HepG2 (cell line): ENCODE measurements around the gene CDKN2C. TPM values are rescaled to one million over a fixed set of nuclear protein-coding genes. Genes with fewer than 3 reads are reported as not detected.
A peak's percentile ranks its signal among the peaks of the same experiment; 100 is the strongest.

Source experiments
- ATAC-seq: fragments of 200-7000 bp; cut with Tn5 transposase; 3 replicates; pipeline ENCODE4 v1.9.1; 2020; ENCODE audit warnings: mild to moderate bottlenecking, moderate library complexity
- BruUV-seq: library from RNA; stranded (reverse); fragments of 400-500 nt; replicated peaks from 2 replicates; lab custom pipeline; 2021; lab: Mats Ljungman, UMichigan
- CTCF ChIA-PET: fragments of 300-600 bp; formaldehyde crosslinking; extraction: SDS; loops from one replicate; lab custom pipeline; 2021; ENCODE audit warnings: low total read pairs, inconsistent platforms, low intra/inter-chr PET ratio; lab: Yijun Ruan, JAX
- POLR2A ChIA-PET: fragments of 350-600 bp; sonication (Branson Sonifier 250); formaldehyde crosslinking; loops from one replicate; lab custom pipeline; 2020; ENCODE audit warnings: antibody characterized with exemption, inconsistent platforms; lab: Yijun Ruan, JAX
- DNase-seq: peaks from one replicate; pipeline ENCODE4 v3.0.0-alpha.2; 2015; ENCODE audit warnings: low spot score
- FAIRE-seq: peaks from 3 replicates; lab custom pipeline; 2011; peaks lifted over from hg19 to GRCh38; lab: Jason Lieb, UNC
- H2AFZ ChIP-seq: one replicate; pipeline ENCODE4 v1.6.1; 2011; ENCODE audit warnings: low read length, inconsistent platforms
- H3K27ac ChIP-seq: fragments of 300-600 bp; 3 replicates; pipeline ENCODE4 v1.8.0; 2011; ENCODE audit warnings: mixed run types, mild to moderate bottlenecking, mixed read lengths, low read length, inconsistent platforms; ENCODE audit not compliant: insufficient read depth; ENCODE audit errors: extremely low read length
- H3K27me3 ChIP-seq, 2 experiments: fragments of 200-600 bp in 1 of 2; 2 replicates in 1 of 2; 3 replicates in 1 of 2; pipeline versions ENCODE4 v1.6.0 to v1.8.0; 2011; ENCODE audit warnings: low read length in 2 of 2, mild to moderate bottlenecking in 2 of 2, moderate library complexity in 2 of 2, inconsistent platforms in 1 of 2; ENCODE audit not compliant: insufficient read depth in 2 of 2, control insufficient read depth in 1 of 2
- H3K36me3 ChIP-seq, 2 experiments: fragments of 200-600 bp in 1 of 2; replicated peaks in 1 of 2; 2 replicates in 1 of 2; 3 replicates in 1 of 2; pipeline versions ENCODE4 v1.5.1 to v1.8.0; 2011; ENCODE audit warnings: low read length in 2 of 2, inconsistent platforms in 1 of 2; ENCODE audit not compliant: insufficient read depth in 2 of 2, control insufficient read depth in 1 of 2
- H3K4me1 ChIP-seq: 2 replicates; pipeline ENCODE4 v1.5.1; 2012; ENCODE audit warnings: low read length, inconsistent platforms; ENCODE audit not compliant: insufficient read depth
- H3K4me2 ChIP-seq: 2 replicates; pipeline ENCODE4 v1.6.0; 2011; ENCODE audit warnings: low read depth, low read length, inconsistent platforms
- H3K4me3 ChIP-seq, 3 experiments: fragments of 200-600 bp in 1 of 3; sonication (generic), shearing (Covaris generic) in 1 of 3; replicated peaks in 1 of 3; 2 replicates each; pipeline ENCODE4 v1.5.1; 2011 to 2016; ENCODE audit warnings: low read length in 3 of 3, inconsistent platforms in 2 of 3, low read depth in 2 of 3, mild to moderate bottlenecking in 2 of 3, control low read depth in 1 of 3, mixed read lengths in 1 of 3; ENCODE audit not compliant: insufficient read depth in 1 of 3
- H3K79me2 ChIP-seq: one replicate; pipeline ENCODE4 v1.6.1; 2011; ENCODE audit warnings: low read length, inconsistent platforms; ENCODE audit not compliant: insufficient read depth
- H3K9ac ChIP-seq: 2 replicates; pipeline ENCODE4 v1.6.0; 2011; ENCODE audit warnings: mild to moderate bottlenecking, low read depth, low read length, inconsistent platforms; ENCODE audit not compliant: insufficient read depth
- H3K9me3 ChIP-seq: 2 replicates; pipeline ENCODE4 v1.5.1; 2012; ENCODE audit warnings: mild to moderate bottlenecking, low read length
- H4K20me1 ChIP-seq: 2 replicates; pipeline ENCODE4 v1.6.0; 2011; ENCODE audit warnings: inconsistent platforms, mild to moderate bottlenecking, low read length, moderate library complexity; ENCODE audit not compliant: insufficient read depth
- ATF6 ChIP-seq: sonication (generic); formaldehyde crosslinking; conservative IDR thresholded peaks from 2 replicates; pipeline ENCODE4 v1.4.0; 2020; ENCODE audit warnings: missing genetic modification reagents
- ATF7-NPFF ChIP-seq: sonication (generic); formaldehyde crosslinking; IDR thresholded peaks from 2 replicates; pipeline ENCODE4 v1.8.1; 2023; ENCODE audit warnings: mild to moderate bottlenecking, low read depth, missing genetic modification reagents, moderate library complexity
- BHLHE40 ChIP-seq: IDR thresholded peaks from 2 replicates; pipeline ENCODE4 v1.6.1; 2011; ENCODE audit warnings: low read length, improper control_type of control experiment
- CREB1 ChIP-seq, 2 experiments: fragments of 450-650 bp in 1 of 2; IDR thresholded peaks; 2 replicates each; pipeline ENCODE4 v1.6.1; 2016 to 2017; ENCODE audit warnings: control low read depth in 1 of 2, mild to moderate bottlenecking in 1 of 2, missing compliant biosample characterization in 1 of 2, missing genetic modification characterization in 1 of 2
- ELF1 ChIP-seq: sonication (generic); formaldehyde crosslinking; IDR thresholded peaks from 2 replicates; pipeline ENCODE4 v1.4.0; 2020; ENCODE audit warnings: missing genetic modification reagents
- HMG20B ChIP-seq: conservative IDR thresholded peaks from 2 replicates; pipeline ENCODE4 v1.6.1; 2016; ENCODE audit warnings: missing genetic modification reagents, missing compliant biosample characterization
- KDM5B ChIP-seq: sonication (generic); formaldehyde crosslinking; IDR thresholded peaks from 2 replicates; pipeline ENCODE4 v1.4.0; 2020; ENCODE audit warnings: missing genetic modification reagents, mild to moderate bottlenecking, borderline replicate concordance
- MBD4 ChIP-seq: IDR thresholded peaks from 2 replicates; pipeline ENCODE4 v1.6.1; 2012; ENCODE audit warnings: low read length, inconsistent platforms, borderline replicate concordance
- RFX1 ChIP-seq: fragments of 450-650 bp; IDR thresholded peaks from 2 replicates; pipeline ENCODE4 v1.6.1; 2017
- RNF2 ChIP-seq: fragments of 450-650 bp; conservative IDR thresholded peaks from 2 replicates; pipeline ENCODE4 v1.6.1; 2016; ENCODE audit warnings: low read depth
- SAP130 ChIP-seq: IDR thresholded peaks from 2 replicates; pipeline ENCODE4 v1.6.1; 2016; ENCODE audit warnings: low read depth
- SCMH1 ChIP-seq: sonication (generic); formaldehyde crosslinking; IDR thresholded peaks from 2 replicates; pipeline ENCODE4 v1.9.0; 2021; ENCODE audit warnings: missing genetic modification reagents, mild to moderate bottlenecking, borderline replicate concordance
- SKI ChIP-seq: fragments of 450-650 bp; IDR thresholded peaks from one replicate; pipeline ENCODE4 v1.6.1; 2018; ENCODE audit warnings: mild to moderate bottlenecking; ENCODE audit not compliant: partially characterized antibody
- TEAD3 ChIP-seq: optimal IDR thresholded peaks from 2 replicates; pipeline ENCODE3; 2016; ENCODE audit warnings: borderline replicate concordance
- XRCC5 ChIP-seq: fragments of 200-400 bp; formaldehyde crosslinking; optimal IDR thresholded peaks from 2 replicates; pipeline ENCODE3; 2017; ENCODE audit warnings: mild to moderate bottlenecking, low read length
- ZBTB34 ChIP-seq: sonication (generic); formaldehyde crosslinking; IDR thresholded peaks from 2 replicates; pipeline ENCODE4 v1.8.0; 2022; ENCODE audit warnings: mild to moderate bottlenecking, missing genetic modification reagents
- ZFX ChIP-seq: sonication (generic); formaldehyde crosslinking; IDR thresholded peaks from 2 replicates; pipeline ENCODE4 v1.4.0; 2020; ENCODE audit warnings: mild to moderate bottlenecking, low read depth, missing genetic modification reagents, moderate library complexity
- ZNF350 ChIP-seq: sonication (generic); formaldehyde crosslinking; IDR thresholded peaks from 2 replicates; pipeline ENCODE4 v1.4.0; 2020; ENCODE audit warnings: mild to moderate bottlenecking, low read depth, missing genetic modification reagents, borderline replicate concordance
- WGBS: methylation state at CpG from one replicate; pipeline ENCODE4 v1.1.6; 2017; ENCODE audit warnings: low lambda C conversion rate; 5-methylcytosine and 5-hydroxymethylcytosine counted together
- in situ Hi-C: cut with HindIII; loops from 2 replicates; pipeline ENCODE4 v1.10.0; 2017; ENCODE audit warnings: low pct_unique_long_range_greater_than_20kb; ENCODE audit not compliant: extremely low pct_ligation_motif_present
- intact Hi-C: fragments of 100-400 bp; cut with micrococcal nuclease; formaldehyde crosslinking; loops from one replicate; pipeline ENCODE4 v1.10.0; 2022; ENCODE audit not compliant: unreplicated experiment
- polyA plus RNA-seq, 8 experiments: library from polyadenylated mRNA; depleted of rRNA in 3 of 8; stranded (reverse) in 7 of 8; unstranded in 1 of 8; fragments of >200 nt; fragmentation: Illumina TruSeq in 4 of 8; extraction: Trizol in 4 of 8; gene quantifications; 2 replicates each; pipeline versions ENCODE4 v1.2.1 to v1.2.3, GENCODE V29; 2011 to 2016; ENCODE audit warnings: low read depth in 4 of 8, missing spikeins in 1 of 8, mixed read lengths in 1 of 8; ENCODE audit not compliant: insufficient read depth in 1 of 8
- total RNA-seq, 5 experiments: library from RNA; depleted of rRNA; stranded (reverse); fragments of >200 nt; fragmentation: Illumina TruSeq; extraction: Trizol; gene quantifications; 2 replicates each; pipeline ENCODE4 v1.2.3, GENCODE V29; 2016; ENCODE audit warnings: low read depth in 1 of 5
- TF ChIP-seq, protein P1 (sequence below): sonication (generic); formaldehyde crosslinking; IDR thresholded peaks from 2 replicates; pipeline ENCODE4 v1.4.0; 2020; ENCODE audit warnings: missing genetic modification reagents, mild to moderate bottlenecking, borderline replicate concordance

Gene CDKN2C
- total and polyA plus RNA-seq, 2 of the 13 experiments (the other 11 are each of a cell fraction or from before 2014, with no cell fraction given) = 7.8 to 13.7 TPM

GRCh38 chr1:50959913-50960844, 9.9 kb upstream of the CDKN2C start, which contains the start of gene FAF1:
TSS of gene FAF1 (minus strand) at chr1:50960267. CDS start at chr1:50959811, 456 bp downstream.
- Histone ChIP-seq H3K9me3 (no peaks in the 10 kb centered on the region), H3K36me3 (0 out of 5 replicates have a peak, but pooled peaks cover 0 to 2% of the 10 kb centered on the region in 2 experiments), H3K9ac (peak within 1 kb of the TSS; percentile 83), H4K20me1 (no peaks in the 10 kb centered on the region; the same call in 1 of the 2 replicates), H3K4me3 (peak within 1 kb of the TSS; percentile 87 to 99 (median 90)), H3K4me1 (peaks cover 16% of the 10 kb centered on the region), H3K27me3 (no peaks in the 10 kb centered on the region; a peak in 1 of 5 replicates), H3K4me2 (peak within 1 kb of the TSS; percentile 84), H2AFZ (peak within 1 kb of the TSS; percentile 71), H3K27ac (peak within 1 kb of the TSS; percentile 71), H3K79me2 (peaks cover 33% of the 10 kb centered on the region)
- ChIA-PET CTCF (no interaction called here), POLR2A (interaction anchor here (1.0 to 1.9 kb wide), 4 partner anchors 9 to 110 kb away, joined by 3 to 23 read pairs (median 12); partner anchors contain the start of gene CDKN2C)
- no TSS peak for BruUV-seq
- in situ Hi-C loops (no loop called here), intact Hi-C loops (loop anchor here (1.0 kb wide), 1 partner anchor 8 kb away; no protein-coding TSS in a partner anchor)
- ATAC-seq (peak; percentile 97), DNase-seq (peak; percentile 94), FAIRE-seq (peak; percentile 89)
- WGBS = 2% methylated on average over 19 of the region's 80 CpGs
- TF ChIP-seq MBD4 (no peak), ZBTB34 (CRISPR knock-in tag) (peak; percentile 64; the same call in 1 of the 2 replicates), SCMH1 (CRISPR knock-in tag) (no peak), ATF7-NPFF (CRISPR knock-in tag) (peak; percentile 68), BHLHE40 (peak; percentile 86), ZNF350 (CRISPR knock-in tag) (peak; percentile 74), ATF6 (CRISPR knock-in tag) (no peak), HMG20B (CRISPR knock-in tag) (0 out of 2 replicates have a peak, but pooled peaks have one; percentile 50), KDM5B (CRISPR knock-in tag) (no peak; the same call in 1 of the 2 replicates), RFX1 (no peak), ZFX (CRISPR knock-in tag) (peak; percentile 70), SKI (peak; percentile 65), CREB1 (IDR thresholded peaks at IDR 0.05) (peak; percentile 94), CREB1 (CRISPR knock-in tag; IDR thresholded peaks at IDR 0.05) (peak; percentile 97), TEAD3 (CRISPR knock-in tag) (peak; percentile 76), XRCC5 (peak; percentile 88), ELF1 (CRISPR knock-in tag) (peak; percentile 83), SAP130 (peak; percentile 98), RNF2 (0 out of 2 replicates have a peak, but pooled peaks have one; percentile 27)
- TF ChIP-seq, protein P1, sequence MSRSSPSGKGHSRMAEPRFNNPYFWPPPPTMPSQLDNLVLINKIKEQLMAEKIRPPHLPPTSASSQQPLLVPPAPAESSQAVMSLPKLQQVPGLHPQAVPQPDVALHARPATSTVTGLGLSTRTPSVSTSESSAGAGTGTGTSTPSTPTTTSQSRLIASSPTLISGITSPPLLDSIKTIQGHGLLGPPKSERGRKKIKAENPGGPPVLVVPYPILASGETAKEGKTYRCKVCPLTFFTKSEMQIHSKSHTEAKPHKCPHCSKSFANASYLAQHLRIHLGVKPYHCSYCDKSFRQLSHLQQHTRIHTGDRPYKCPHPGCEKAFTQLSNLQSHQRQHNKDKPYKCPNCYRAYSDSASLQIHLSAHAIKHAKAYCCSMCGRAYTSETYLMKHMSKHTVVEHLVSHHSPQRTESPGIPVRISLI (CRISPR knock-in tag) = 0 out of 2 replicates have a peak, but pooled peaks have one; percentile 34
